GM12864 (cell line): ENCODE results near the gene LNPEP.

Experiments
- DNase-seq: peaks from one replicate; pipeline ENCODE4 v3.0.0-alpha.2; 2011; ENCODE audit warnings: low read depth
- H3K4me3 ChIP-seq: 2 replicates; pipeline ENCODE4 v1.5.1; 2011; ENCODE audit warnings: mild to moderate bottlenecking, low read depth, low read length, control low read depth
- TF ChIP-seq, protein P1 (sequence below): IDR thresholded peaks from 2 replicates; pipeline ENCODE4 v1.5.1; 2011; ENCODE audit warnings: low read depth, mild to moderate bottlenecking, moderate library complexity, low read length, control low read depth, inconsistent platforms; ENCODE audit errors: missing control alignments

Gene LNPEP

DNA sequence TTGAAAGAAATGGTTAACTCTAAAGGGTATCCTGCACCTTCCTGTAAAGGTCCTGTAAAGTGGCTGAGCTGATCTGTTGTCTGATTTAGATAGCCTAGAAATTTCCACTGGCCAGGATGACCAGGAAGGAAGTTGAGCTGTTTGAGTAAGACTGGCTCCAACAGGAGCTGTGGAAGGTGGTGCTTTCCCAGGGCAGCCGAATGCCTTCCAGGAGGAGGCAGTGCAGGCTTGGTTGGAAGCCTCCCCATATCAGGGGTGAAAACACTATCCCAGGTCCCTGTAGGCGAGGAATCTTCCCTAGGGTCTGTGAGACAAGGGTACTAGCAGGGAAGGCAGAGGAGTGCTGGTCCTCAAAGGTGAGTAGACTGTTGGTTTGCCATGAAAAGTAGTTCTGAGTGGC is 108.2 kb downstream of the LNPEP start:
- H3K4me3 ChIP-seq, result no peak overlapping the region
- TF ChIP-seq, protein P1, sequence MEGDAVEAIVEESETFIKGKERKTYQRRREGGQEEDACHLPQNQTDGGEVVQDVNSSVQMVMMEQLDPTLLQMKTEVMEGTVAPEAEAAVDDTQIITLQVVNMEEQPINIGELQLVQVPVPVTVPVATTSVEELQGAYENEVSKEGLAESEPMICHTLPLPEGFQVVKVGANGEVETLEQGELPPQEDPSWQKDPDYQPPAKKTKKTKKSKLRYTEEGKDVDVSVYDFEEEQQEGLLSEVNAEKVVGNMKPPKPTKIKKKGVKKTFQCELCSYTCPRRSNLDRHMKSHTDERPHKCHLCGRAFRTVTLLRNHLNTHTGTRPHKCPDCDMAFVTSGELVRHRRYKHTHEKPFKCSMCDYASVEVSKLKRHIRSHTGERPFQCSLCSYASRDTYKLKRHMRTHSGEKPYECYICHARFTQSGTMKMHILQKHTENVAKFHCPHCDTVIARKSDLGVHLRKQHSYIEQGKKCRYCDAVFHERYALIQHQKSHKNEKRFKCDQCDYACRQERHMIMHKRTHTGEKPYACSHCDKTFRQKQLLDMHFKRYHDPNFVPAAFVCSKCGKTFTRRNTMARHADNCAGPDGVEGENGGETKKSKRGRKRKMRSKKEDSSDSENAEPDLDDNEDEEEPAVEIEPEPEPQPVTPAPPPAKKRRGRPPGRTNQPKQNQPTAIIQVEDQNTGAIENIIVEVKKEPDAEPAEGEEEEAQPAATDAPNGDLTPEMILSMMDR, result peak; percentile 22
- no peak for DNase-seq

DNA sequence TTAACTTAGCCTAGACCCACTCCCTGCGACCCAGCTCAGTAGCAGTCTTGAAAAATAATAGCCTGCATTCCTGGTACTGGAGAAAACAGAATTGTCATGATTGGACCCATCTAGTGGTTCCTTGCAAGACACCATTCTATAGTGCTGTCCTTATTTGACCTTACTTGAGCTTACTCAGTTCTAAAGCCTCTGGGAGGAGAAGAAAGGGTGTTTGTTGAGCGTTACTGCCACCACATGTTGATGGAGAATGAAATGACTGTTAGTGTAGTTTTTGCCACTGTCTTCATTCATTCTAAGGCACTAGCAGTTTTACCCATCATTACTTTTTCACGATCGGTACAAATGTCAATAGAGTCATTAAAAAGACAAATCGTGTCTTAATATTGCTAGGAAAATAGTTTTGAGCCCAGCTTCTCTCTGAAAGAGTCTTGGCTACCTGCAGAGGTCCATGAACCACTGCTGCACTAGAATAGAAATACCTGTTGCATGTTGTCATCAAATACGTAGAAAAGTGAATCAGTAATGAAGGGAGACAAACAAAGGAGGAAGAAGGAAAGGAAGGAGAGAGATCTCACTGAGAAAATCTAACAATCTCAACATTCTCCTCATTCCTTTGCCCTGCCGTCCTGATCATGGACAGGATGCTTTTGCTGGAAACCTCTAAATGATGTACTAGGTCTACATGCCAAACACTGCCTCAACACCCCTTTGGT is 110.5 kb downstream of the LNPEP start:
- DNase-seq, result no peak
- no peak overlapping the region for H3K4me3 ChIP-seq
- TF ChIP-seq, protein P1, result no peak

DNA sequence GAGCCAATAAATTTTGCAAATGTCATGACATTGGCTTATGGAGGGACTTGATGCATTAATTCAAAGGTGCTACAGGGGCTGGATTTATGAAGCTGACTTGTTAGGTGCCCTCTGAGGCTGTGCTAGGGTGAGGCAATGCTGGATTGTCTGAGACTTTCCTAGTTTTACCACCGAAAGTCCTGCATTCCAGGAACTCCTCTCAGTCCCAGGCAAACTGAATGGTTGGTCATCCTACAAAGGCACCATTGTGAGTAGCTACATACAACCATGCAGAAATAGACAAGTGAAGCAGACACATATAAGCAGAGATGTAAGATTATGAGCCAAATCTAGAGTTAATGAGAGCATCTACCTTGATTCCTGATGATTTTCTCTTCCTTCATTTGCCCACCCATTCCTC is 111.2 kb downstream of the LNPEP start:
- TF ChIP-seq, protein P1, result no peak
- H3K4me3 ChIP-seq, result no peak overlapping the region
- no peak for DNase-seq

DNA sequence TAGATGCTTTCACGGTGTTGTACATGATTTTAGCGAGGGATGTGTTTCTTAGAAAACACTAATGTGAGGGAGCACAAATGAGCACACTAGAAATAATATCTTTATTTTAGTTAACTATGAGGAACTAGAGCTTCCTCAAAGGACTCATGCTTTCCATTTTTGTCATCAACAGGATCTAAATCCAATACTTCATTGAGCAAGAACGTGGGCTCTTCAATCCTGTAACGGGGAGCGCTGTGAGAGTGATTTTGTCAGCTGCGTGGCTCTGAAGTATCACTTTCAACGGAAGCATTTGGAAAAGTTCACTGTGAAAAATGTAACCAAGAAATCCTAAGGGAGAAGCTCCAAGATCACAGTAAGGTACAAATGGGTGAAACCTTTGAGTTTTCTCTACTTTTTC is 113.3 kb downstream of the LNPEP start:
- DNase-seq, result no peak
- TF ChIP-seq, protein P1, result no peak
- H3K4me3 ChIP-seq, result no peak overlapping the region

DNA sequence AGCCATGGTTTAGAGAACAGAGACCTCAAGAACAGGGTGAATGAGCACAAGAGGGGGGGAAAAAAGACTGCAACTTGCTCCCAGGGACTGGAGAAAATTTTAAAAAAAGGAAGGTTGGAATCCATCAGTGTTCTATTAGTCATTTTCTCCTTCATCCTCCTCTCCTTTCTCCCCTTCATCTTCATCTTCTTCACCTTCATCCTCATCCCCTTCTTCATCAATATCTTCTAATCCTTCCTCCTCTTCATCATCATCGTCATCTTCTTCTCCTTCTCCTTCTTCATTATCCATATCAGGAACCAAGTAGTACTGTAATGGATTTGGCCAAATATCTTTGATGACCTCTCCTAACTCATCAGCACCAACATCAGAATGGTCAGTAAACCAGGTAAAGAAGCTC is 120.4 kb downstream of the LNPEP start:
- no peak for DNase-seq

DNA sequence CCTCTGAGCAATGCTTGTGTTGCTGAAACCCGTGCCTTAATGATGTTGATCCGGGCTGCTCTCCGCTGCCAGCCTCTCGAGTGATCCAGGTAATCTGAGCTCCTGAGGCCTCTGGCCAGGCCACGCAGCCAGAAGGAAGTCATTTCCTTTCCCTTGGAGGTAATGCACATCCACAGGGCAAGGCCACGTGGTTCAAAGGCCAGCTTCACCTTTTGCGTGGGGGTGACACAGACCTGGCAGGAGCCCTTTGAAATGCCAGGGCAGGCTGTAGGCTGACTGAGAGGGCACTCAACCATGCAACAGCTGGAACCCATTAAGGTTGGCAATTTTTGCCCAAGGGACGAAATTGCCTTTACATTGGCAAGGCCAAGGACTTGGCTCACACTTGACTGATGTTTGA is 126.2 kb downstream of the LNPEP start:
- TF ChIP-seq, protein P1, result no peak
- no peak overlapping the region for H3K4me3 ChIP-seq
- DNase-seq, result no peak

More for the DNA sequence above, 120.4 kb downstream of the LNPEP start:
- no peak overlapping the region for H3K4me3 ChIP-seq
- TF ChIP-seq, protein P1, result no peak

DNA sequence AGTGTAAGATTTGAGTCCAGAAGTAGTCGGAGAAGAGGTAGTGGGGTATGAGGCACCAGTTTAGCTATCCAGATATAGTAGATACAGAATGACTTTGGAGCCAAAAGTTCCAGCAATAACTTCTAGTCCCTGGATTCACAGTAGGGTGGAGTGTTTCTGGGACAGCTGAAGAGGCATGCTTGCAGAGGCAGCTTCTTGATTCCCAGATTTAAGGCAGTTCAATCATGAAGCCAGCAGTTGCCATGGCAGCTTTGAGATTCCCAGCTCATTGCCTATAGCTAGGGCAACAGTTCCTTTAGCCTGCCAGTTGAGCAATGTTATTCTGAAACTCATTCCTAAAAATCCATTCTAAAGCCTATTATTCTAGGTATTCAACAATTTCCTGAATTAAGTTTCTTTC is 127.4 kb downstream of the LNPEP start:
- H3K4me3 ChIP-seq, result no peak overlapping the region
- TF ChIP-seq, protein P1, result no peak

More for the DNA sequence above, 127.4 kb downstream of the LNPEP start:
- DNase-seq, result no peak
